NT2/D1 (cell line): ENCODE measurements around the gene SMG1.

Experiments used
- SUZ12 ChIP-seq: IDR thresholded peaks from 2 replicates; pipeline ENCODE4 v1.6.1; 2011; ENCODE audit not compliant: insufficient read length, insufficient read depth; ENCODE audit errors: extremely low read depth
- YY1 ChIP-seq: IDR thresholded peaks from 2 replicates; pipeline ENCODE4 v1.6.1; 2011; ENCODE audit not compliant: insufficient read length, insufficient read depth

DNA sequence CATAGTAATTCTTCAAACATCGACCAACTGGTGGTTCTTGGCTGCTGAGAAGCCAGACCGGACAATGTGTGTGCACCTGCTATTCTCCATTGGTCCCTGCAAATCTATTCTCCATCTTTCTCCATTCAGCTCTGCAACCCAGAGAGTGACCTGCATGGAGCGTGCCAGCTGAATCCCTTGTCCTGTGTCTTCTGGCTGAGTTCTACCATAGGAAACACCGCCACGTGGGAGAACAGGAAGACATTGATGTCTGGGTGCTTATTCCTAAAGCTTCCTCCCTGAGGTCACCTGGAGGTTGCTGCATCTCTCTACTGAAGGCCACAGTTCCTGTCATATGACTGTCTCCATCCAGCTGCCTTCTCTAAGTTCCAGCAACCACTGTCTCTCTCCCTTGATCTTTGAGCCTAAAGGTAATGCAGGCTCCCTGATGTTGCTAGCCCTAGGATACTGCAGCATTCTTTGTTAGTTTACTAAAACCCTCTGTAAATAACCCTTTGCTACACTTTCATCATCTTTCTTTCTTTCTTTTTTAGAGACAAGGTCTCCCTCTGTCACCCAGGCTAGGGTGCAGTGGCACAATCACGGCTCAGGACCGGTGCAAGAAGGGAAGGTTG is 10.6 kb upstream of the SMG1 start:
- TF ChIP-seq YY1, result no peak
- no peak for TF ChIP-seq SUZ12
